OCI-LY3 (cell line): ENCODE results near the gene C9orf50.

Source experiments
- EZH2phosphoT487 ChIP-seq: fragments of 200-600 bp; shearing (Covaris generic); IDR thresholded peaks from 2 replicates; pipeline ENCODE4 v1.6.1; 2018; ENCODE audit warnings: antibody characterized with exemption, mixed run types, low read depth
- TF ChIP-seq, protein P1 (sequence below): fragments of 200-600, 300-600 bp; sonication (generic); IDR thresholded peaks from 2 replicates; pipeline ENCODE4 v1.5.1; 2014; ENCODE audit warnings: antibody characterized with exemption, low read length, low read depth

GRCh38 chr9:129639756-129640085 is 18.8 kb upstream of the C9orf50 start:
- TF ChIP-seq, protein P1, sequence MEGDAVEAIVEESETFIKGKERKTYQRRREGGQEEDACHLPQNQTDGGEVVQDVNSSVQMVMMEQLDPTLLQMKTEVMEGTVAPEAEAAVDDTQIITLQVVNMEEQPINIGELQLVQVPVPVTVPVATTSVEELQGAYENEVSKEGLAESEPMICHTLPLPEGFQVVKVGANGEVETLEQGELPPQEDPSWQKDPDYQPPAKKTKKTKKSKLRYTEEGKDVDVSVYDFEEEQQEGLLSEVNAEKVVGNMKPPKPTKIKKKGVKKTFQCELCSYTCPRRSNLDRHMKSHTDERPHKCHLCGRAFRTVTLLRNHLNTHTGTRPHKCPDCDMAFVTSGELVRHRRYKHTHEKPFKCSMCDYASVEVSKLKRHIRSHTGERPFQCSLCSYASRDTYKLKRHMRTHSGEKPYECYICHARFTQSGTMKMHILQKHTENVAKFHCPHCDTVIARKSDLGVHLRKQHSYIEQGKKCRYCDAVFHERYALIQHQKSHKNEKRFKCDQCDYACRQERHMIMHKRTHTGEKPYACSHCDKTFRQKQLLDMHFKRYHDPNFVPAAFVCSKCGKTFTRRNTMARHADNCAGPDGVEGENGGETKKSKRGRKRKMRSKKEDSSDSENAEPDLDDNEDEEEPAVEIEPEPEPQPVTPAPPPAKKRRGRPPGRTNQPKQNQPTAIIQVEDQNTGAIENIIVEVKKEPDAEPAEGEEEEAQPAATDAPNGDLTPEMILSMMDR, result no peak
- no peak for TF ChIP-seq EZH2phosphoT487
